ENCODE data around the gene ZCCHC8.
"Not testable (repeated sequence)": the region's sequence is repeated elsewhere in the genome, so short reads cannot be mapped to it uniquely, and the experiment has no call there.

GRCh38 chr12:122469856-122470255 is 30.9 kb downstream of the ZCCHC8 start:
- TF ChIP-seq CTCF (optimal IDR thresholded peaks at IDR 0.05 in 1 of 3, IDR thresholded peaks at IDR 0.05 in 1 of 3, conservative IDR thresholded peaks at IDR 0.05 in 1 of 3; ENCODE audit: extremely low read depth in 1 of 3, insufficient read depth in 2 of 3, low read length in 3 of 3); EZH2 (IDR thresholded peaks at IDR 0.05; ENCODE audit: low read length): not testable (repeated sequence)
